Measurements from ENCODE around the gene GAN. TPM values are rescaled to one million over a fixed set of nuclear protein-coding genes. Genes with fewer than 3 reads are reported as not detected.

The GAN gene
- total RNA-seq, 1 experiment from 2014 or later: 2.5 TPM

GRCh38 chr16:81371106-81371505 is 56.3 kb downstream of the GAN start:
- no peak for DNase-seq
- Histone ChIP-seq H3K9me3 (no peaks in the 10 kb centered on the region), H3K36me3 (no peaks in the 10 kb centered on the region), H3K27me3 (no peaks in the 10 kb centered on the region), H3K4me3 (no peak overlapping the region)

- Histone ChIP-seq H3K27me3 (no peaks in the 10 kb centered on the region), H3K36me3 (no peaks in the 10 kb centered on the region; the same call in 1 of the 2 replicates), H3K4me3 (no peak overlapping the region), H3K9me3 (no peaks in the 10 kb centered on the region)
- DNase-seq: no peak
These were observed 59.8 kb downstream of the GAN start for GRCh38 chr16:81374550-81374949.

- H3K36me3 ChIP-seq: no peaks in the 10 kb centered on the region; the same call in 1 of the 2 replicates
- DNase-seq: no peak
- no peak overlapping the region for H3K4me3 ChIP-seq
- H3K27me3 ChIP-seq: no peaks in the 10 kb centered on the region
- no peaks in the 10 kb centered on the region for H3K9me3 ChIP-seq
These were observed 62.1 kb downstream of the GAN start for GRCh38 chr16:81376880-81377279.

- no peak overlapping the region for H3K4me3 ChIP-seq
- no peaks in the 10 kb centered on the region for H3K9me3 ChIP-seq
- no peaks in the 10 kb centered on the region; the same call in 1 of the 2 replicates for H3K36me3 ChIP-seq
- no peaks in the 10 kb centered on the region for H3K27me3 ChIP-seq
- DNase-seq: no peak
These were observed 63.3 kb downstream of the GAN start for GRCh38 chr16:81378049-81378448.

- Histone ChIP-seq H3K4me3 (no peak overlapping the region), H3K9me3 (no peaks in the 10 kb centered on the region), H3K27me3 (no peaks in the 10 kb centered on the region), H3K36me3 (no peaks in the 10 kb centered on the region; the same call in 1 of the 2 replicates)
- DNase-seq: no peak
These were observed 66.2 kb downstream of the GAN start for GRCh38 chr16:81380932-81381331.

GRCh38 chr16:81384006-81384405 is 69.2 kb downstream of the GAN start:
- no peak for DNase-seq
- H3K9me3 ChIP-seq: no peaks in the 10 kb centered on the region
- no peaks in the 10 kb centered on the region for H3K36me3 ChIP-seq
- no peaks in the 10 kb centered on the region for H3K27me3 ChIP-seq
- no peak overlapping the region for H3K4me3 ChIP-seq

- Histone ChIP-seq H3K36me3 (no peaks in the 10 kb centered on the region), H3K9me3 (no peaks in the 10 kb centered on the region), H3K4me3 (no peak overlapping the region), H3K27me3 (no peaks in the 10 kb centered on the region)
- no peak for DNase-seq
These were observed 70.4 kb downstream of the GAN start for GRCh38 chr16:81385031-81385756.

GRCh38 chr16:81388357-81388756 is 73.6 kb downstream of the GAN start:
- DNase-seq: no peak
- Histone ChIP-seq H3K9me3 (no peaks in the 10 kb centered on the region), H3K4me3 (no peak overlapping the region), H3K27me3 (no peaks in the 10 kb centered on the region), H3K36me3 (no peaks in the 10 kb centered on the region)

- no peak overlapping the region for H3K4me3 ChIP-seq
- H3K27me3 ChIP-seq: no peaks in the 10 kb centered on the region
- no peak for DNase-seq
- no peaks in the 10 kb centered on the region for H3K36me3 ChIP-seq
- H3K9me3 ChIP-seq: no peaks in the 10 kb centered on the region
These were observed 76.1 kb downstream of the GAN start for GRCh38 chr16:81390840-81391239.

- DNase-seq: no peak
- no peaks in the 10 kb centered on the region for H3K27me3 ChIP-seq
- no peak overlapping the region for H3K4me3 ChIP-seq
These were observed 77.2 kb downstream of the GAN start for GRCh38 chr16:81392011-81392410.

GRCh38 chr16:81394416-81394815 is 79.7 kb downstream of the GAN start:
- H3K36me3 ChIP-seq: no peaks in the 10 kb centered on the region
- no peak overlapping the region for H3K4me3 ChIP-seq
- no peak for DNase-seq
- no peaks in the 10 kb centered on the region for H3K27me3 ChIP-seq
- no peaks in the 10 kb centered on the region for H3K9me3 ChIP-seq

More at GRCh38 chr16:81392011-81392410, 77.2 kb downstream of the GAN start:
- H3K36me3 ChIP-seq: no peaks in the 10 kb centered on the region
- no peaks in the 10 kb centered on the region for H3K9me3 ChIP-seq

GRCh38 chr16:81394966-81395655 is 80.3 kb downstream of the GAN start:
- no peak for DNase-seq
- no peak overlapping the region for H3K4me3 ChIP-seq
- no peaks in the 10 kb centered on the region for H3K36me3 ChIP-seq
- H3K27me3 ChIP-seq: no peaks in the 10 kb centered on the region
- H3K9me3 ChIP-seq: no peaks in the 10 kb centered on the region

- DNase-seq: no peak
- Histone ChIP-seq H3K36me3 (no peaks in the 10 kb centered on the region), H3K9me3 (no peaks in the 10 kb centered on the region), H3K4me3 (no peak overlapping the region), H3K27me3 (no peaks in the 10 kb centered on the region)
These were observed 82.5 kb downstream of the GAN start for GRCh38 chr16:81397058-81397878.

- no peaks in the 10 kb centered on the region for H3K27me3 ChIP-seq
- H3K9me3 ChIP-seq: no peaks in the 10 kb centered on the region
- DNase-seq: no peak
- no peak overlapping the region for H3K4me3 ChIP-seq
- H3K36me3 ChIP-seq: no peaks in the 10 kb centered on the region
These were observed 83.2 kb downstream of the GAN start for GRCh38 chr16:81397879-81398520.

GRCh38 chr16:81399909-81400308 is 85.1 kb downstream of the GAN start:
- no peak for DNase-seq
- Histone ChIP-seq H3K27me3 (no peaks in the 10 kb centered on the region), H3K4me3 (no peak overlapping the region), H3K9me3 (no peaks in the 10 kb centered on the region), H3K36me3 (no peaks in the 10 kb centered on the region)

GRCh38 chr16:81401035-81401950 is 86.5 kb downstream of the GAN start:
- Histone ChIP-seq H3K4me3 (no peak overlapping the region), H3K9me3 (no peaks in the 10 kb centered on the region), H3K36me3 (no peaks in the 10 kb centered on the region), H3K27me3 (no peaks in the 10 kb centered on the region)
- DNase-seq: peak; percentile 90
